ENCODE data around the gene PAN3.

The PAN3 gene

GRCh38 chr13:28220166-28220565 is 81.8 kb downstream of the PAN3 start:
- Histone ChIP-seq H3K4me1 (ENCODE audit: control insufficient read depth, insufficient read depth, low read length) (no peaks in the 10 kb centered on the region), H3K27ac (ENCODE audit: extremely low read depth, low read depth, low read length) (no peak overlapping the region), H3K9me3 (ENCODE audit: control insufficient read depth, insufficient read depth, low read depth, low read length) (no peaks in the 10 kb centered on the region), H3K36me3 (ENCODE audit: control insufficient read depth in 2 of 2, insufficient read depth in 1 of 2, low read length in 2 of 2) (peaks cover 0 to 3% of the 10 kb centered on the region in 2 experiments; a peak in 2 of 3 replicates), H3K4me3 (ENCODE audit: low read depth, low read length) (no peak overlapping the region)
- TF ChIP-seq SETDB1 (IDR thresholded peaks at IDR 0.05; ENCODE audit: insufficient read length, low read length), result no peak
- TF ChIP-seq ZNF544 (tag by site-specific recombination; IDR thresholded peaks at IDR 0.05), result no peak
- TF ChIP-seq MEIS1 (CRISPR knock-in tag; IDR thresholded peaks at IDR 0.05; ENCODE audit: borderline replicate concordance), result no peak
- TF ChIP-seq ZFP69B (tag by site-specific recombination; IDR thresholded peaks at IDR 0.05), result no peak
- no peak for TF ChIP-seq ZNF37A (tag by site-specific recombination; IDR thresholded peaks at IDR 0.05)
- TF ChIP-seq, protein P1, sequence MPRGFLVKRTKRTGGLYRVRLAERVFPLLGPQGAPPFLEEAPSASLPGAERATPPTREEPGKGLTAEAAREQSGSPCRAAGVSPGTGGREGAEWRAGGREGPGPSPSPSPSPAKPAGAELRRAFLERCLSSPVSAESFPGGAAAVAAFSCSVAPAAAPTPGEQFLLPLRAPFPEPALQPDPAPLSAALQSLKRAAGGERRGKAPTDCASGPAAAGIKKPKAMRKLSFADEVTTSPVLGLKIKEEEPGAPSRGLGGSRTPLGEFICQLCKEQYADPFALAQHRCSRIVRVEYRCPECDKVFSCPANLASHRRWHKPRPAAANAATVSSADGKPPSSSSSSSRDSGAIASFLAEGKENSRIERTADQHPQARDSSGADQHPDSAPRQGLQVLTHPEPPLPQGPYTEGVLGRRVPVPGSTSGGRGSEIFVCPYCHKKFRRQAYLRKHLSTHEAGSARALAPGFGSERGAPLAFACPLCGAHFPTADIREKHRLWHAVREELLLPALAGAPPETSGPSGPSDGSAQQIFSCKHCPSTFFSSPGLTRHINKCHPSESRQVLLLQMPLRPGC (tag by site-specific recombination; IDR thresholded peaks at IDR 0.05), result no peak
- TF ChIP-seq KLF9 (tag by site-specific recombination; IDR thresholded peaks at IDR 0.05; ENCODE audit: low read depth), result no peak
- TF ChIP-seq ZNF654 (tag by site-specific recombination; IDR thresholded peaks at IDR 0.05; ENCODE audit: low read depth), result no peak
- no peak for TF ChIP-seq ZFP3 (tag by site-specific recombination; IDR thresholded peaks at IDR 0.05; ENCODE audit: low read depth)
- TF ChIP-seq, protein P2, sequence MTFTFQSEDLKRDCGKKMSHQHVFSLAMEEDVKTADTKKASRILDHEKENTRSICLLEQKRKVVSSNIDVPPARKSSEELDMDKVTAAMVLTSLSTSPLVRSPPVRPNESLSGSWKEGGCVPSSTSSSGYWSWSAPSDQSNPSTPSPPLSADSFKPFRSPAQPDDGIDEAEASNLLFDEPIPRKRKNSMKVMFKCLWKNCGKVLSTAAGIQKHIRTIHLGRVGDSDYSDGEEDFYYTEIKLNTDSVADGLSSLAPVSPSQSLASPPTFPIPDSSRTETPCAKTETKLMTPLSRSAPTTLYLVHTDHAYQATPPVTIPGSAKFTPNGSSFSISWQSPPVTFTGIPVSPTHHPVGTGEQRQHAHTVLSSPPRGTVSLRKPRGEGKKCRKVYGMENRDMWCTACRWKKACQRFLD (tag by site-specific recombination; IDR thresholded peaks at IDR 0.05), result no peak
- TF ChIP-seq ZBTB7A (tag by site-specific recombination; IDR thresholded peaks at IDR 0.05; ENCODE audit: low read depth), result no peak
- no peak for TF ChIP-seq YY2 (tag by site-specific recombination; IDR thresholded peaks at IDR 0.05)
- no peak for TF ChIP-seq ZNF138 (tag by site-specific recombination; IDR thresholded peaks at IDR 0.05; ENCODE audit: borderline replicate concordance)
- TF ChIP-seq ZNF292 (tag by site-specific recombination; IDR thresholded peaks at IDR 0.05; ENCODE audit: borderline replicate concordance, low read depth), result no peak
- no peak for TF ChIP-seq ZNF362 (tag by site-specific recombination; IDR thresholded peaks at IDR 0.05)
- no peak for TF ChIP-seq ZNF16 (tag by site-specific recombination; IDR thresholded peaks at IDR 0.05; ENCODE audit: low read depth)
- no peak for TF ChIP-seq ZNF155 (tag by site-specific recombination; IDR thresholded peaks at IDR 0.05)
- ChIA-PET CTCF (no interaction called here), POLR2A (no interaction called here)

- POLR2A ChIA-PET, result interaction anchor here (0.6 kb wide), 1 partner anchor 86 kb away, joined by 3 read pairs; no protein-coding TSS in a partner anchor
- peaks cover 0 to 7% of the 10 kb centered on the region in 2 experiments; a peak in 1 of 3 replicates for H3K36me3 ChIP-seq (ENCODE audit: control insufficient read depth in 2 of 2, insufficient read depth in 1 of 2, low read length in 2 of 2)
- CTCF ChIA-PET, result no interaction called here
- H3K4me1 ChIP-seq (ENCODE audit: control insufficient read depth, insufficient read depth, low read length), result no peaks in the 10 kb centered on the region; the same call in 1 of the 2 replicates
- no peaks in the 10 kb centered on the region for H3K9me3 ChIP-seq (ENCODE audit: control insufficient read depth, insufficient read depth, low read depth, low read length)
- no peak overlapping the region for H3K27ac ChIP-seq (ENCODE audit: extremely low read depth, low read depth, low read length)
- H3K4me3 ChIP-seq (ENCODE audit: low read depth, low read length), result no peak overlapping the region
- TF ChIP-seq ZNF184 (tag by site-specific recombination; IDR thresholded peaks at IDR 0.05) (no peak), FEZF1 (tag by site-specific recombination; IDR thresholded peaks at IDR 0.05) (peak; percentile 93), ZNF140 (tag by site-specific recombination; IDR thresholded peaks at IDR 0.05) (no peak), ZNF791 (tag by site-specific recombination; IDR thresholded peaks at IDR 0.05) (no peak), ZNF266 (tag by site-specific recombination; IDR thresholded peaks at IDR 0.05; ENCODE audit: low read depth) (no peak), ZSCAN30 (tag by site-specific recombination; IDR thresholded peaks at IDR 0.05) (0 out of 2 replicates have a peak, but pooled peaks have one; percentile 33), GLIS2 (tag by site-specific recombination; IDR thresholded peaks at IDR 0.05) (no peak)
- TF ChIP-seq, protein P3, sequence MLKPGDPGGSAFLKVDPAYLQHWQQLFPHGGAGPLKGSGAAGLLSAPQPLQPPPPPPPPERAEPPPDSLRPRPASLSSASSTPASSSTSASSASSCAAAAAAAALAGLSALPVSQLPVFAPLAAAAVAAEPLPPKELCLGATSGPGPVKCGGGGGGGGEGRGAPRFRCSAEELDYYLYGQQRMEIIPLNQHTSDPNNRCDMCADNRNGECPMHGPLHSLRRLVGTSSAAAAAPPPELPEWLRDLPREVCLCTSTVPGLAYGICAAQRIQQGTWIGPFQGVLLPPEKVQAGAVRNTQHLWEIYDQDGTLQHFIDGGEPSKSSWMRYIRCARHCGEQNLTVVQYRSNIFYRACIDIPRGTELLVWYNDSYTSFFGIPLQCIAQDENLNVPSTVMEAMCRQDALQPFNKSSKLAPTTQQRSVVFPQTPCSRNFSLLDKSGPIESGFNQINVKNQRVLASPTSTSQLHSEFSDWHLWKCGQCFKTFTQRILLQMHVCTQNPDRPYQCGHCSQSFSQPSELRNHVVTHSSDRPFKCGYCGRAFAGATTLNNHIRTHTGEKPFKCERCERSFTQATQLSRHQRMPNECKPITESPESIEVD (tag by site-specific recombination; IDR thresholded peaks at IDR 0.05), result peak; percentile 55
- TF ChIP-seq, protein P4, sequence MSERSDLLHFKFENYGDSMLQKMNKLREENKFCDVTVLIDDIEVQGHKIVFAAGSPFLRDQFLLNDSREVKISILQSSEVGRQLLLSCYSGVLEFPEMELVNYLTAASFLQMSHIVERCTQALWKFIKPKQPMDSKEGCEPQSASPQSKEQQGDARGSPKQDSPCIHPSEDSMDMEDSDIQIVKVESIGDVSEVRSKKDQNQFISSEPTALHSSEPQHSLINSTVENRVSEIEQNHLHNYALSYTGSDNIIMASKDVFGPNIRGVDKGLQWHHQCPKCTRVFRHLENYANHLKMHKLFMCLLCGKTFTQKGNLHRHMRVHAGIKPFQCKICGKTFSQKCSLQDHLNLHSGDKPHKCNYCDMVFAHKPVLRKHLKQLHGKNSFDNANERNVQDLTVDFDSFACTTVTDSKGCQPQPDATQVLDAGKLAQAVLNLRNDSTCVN (tag by site-specific recombination; optimal IDR thresholded peaks at IDR 0.05), result no peak
- TF ChIP-seq, protein P1 (tag by site-specific recombination; IDR thresholded peaks at IDR 0.05), result no peak
These were observed 91.4 kb downstream of the PAN3 start for GRCh38 chr13:28229522-28230411.

Measured in HEK293 (cell line).